Endothelial cell of umbilical vein (primary cell): Measurements from ENCODE around the gene ARRDC2. TPM values are rescaled to one million over a fixed set of nuclear protein-coding genes. Genes with fewer than 3 reads are reported as not detected.

Experiments
- BruUV-seq: library from RNA; stranded (reverse); fragments of 400-500 nt; replicated peaks from 2 replicates; lab custom pipeline; 2021; lab: Mats Ljungman, UMichigan
- CTCF ChIA-PET: fragments of 300-600, 350-600 bp; sonication (Branson Sonifier 250); formaldehyde crosslinking; loops from one replicate; lab custom pipeline; 2021; ENCODE audit warnings: antibody characterized with exemption, inconsistent platforms; lab: Charles Lee
- POLR2A ChIA-PET: fragments of 300-600, 350-600 bp; sonication (Branson Sonifier 250); formaldehyde crosslinking; loops from one replicate; lab custom pipeline; 2021; ENCODE audit warnings: antibody characterized with exemption, inconsistent platforms; lab: Charles Lee
- DNase-seq: peaks from one replicate; pipeline ENCODE4 v3.0.0-alpha.2; 2011; ENCODE audit warnings: low read depth, low spot score
- FAIRE-seq: peaks from 2 replicates; lab custom pipeline; 2011; peaks lifted over from hg19 to GRCh38; lab: Jason Lieb, UNC
- H2AFZ ChIP-seq: 2 replicates; pipeline ENCODE4 v1.6.0; 2012; ENCODE audit warnings: low read depth, low read length, control low read depth, inconsistent platforms
- H3K27ac ChIP-seq: 2 replicates; pipeline ENCODE4 v1.5.1; 2011; ENCODE audit warnings: low read depth, mild to moderate bottlenecking, control low read depth, low read length, moderate library complexity; ENCODE audit not compliant: insufficient read depth
- H3K27me3 ChIP-seq, 2 experiments: 2 replicates each; pipeline versions ENCODE4 v1.6.0 to v1.6.1; 2011; ENCODE audit warnings: low read length in 2 of 2, mixed read lengths in 1 of 2; ENCODE audit not compliant: control insufficient read depth in 2 of 2, insufficient read depth in 2 of 2
- H3K36me3 ChIP-seq, 2 experiments: 2 replicates in 1 of 2; 3 replicates in 1 of 2; pipeline ENCODE4 v1.5.1; 2011; ENCODE audit warnings: low read length in 2 of 2, mild to moderate bottlenecking in 1 of 2, moderate library complexity in 1 of 2; ENCODE audit not compliant: control insufficient read depth in 2 of 2, insufficient read depth in 2 of 2; ENCODE audit errors: extremely low read depth in 1 of 2
- H3K4me1 ChIP-seq: 3 replicates; pipeline ENCODE4 v1.5.1; 2011; ENCODE audit warnings: mild to moderate bottlenecking, low read length; ENCODE audit not compliant: control insufficient read depth, insufficient read depth; ENCODE audit errors: extremely low read depth
- H3K4me2 ChIP-seq: 2 replicates; pipeline ENCODE4 v1.6.1; 2011; ENCODE audit warnings: low read length, control low read depth, mixed read lengths; ENCODE audit not compliant: insufficient read depth
- H3K4me3 ChIP-seq, 3 experiments: fragments of 200-600 bp in 1 of 3; sonication (generic), shearing (Covaris generic) in 1 of 3; replicated peaks in 1 of 3; 2 replicates each; pipeline ENCODE4 v1.5.1; 2011 to 2016; ENCODE audit warnings: control low read depth in 3 of 3, low read length in 3 of 3, mild to moderate bottlenecking in 2 of 3, inconsistent platforms in 1 of 3, low read depth in 1 of 3, moderate library complexity in 1 of 3; ENCODE audit not compliant: insufficient read depth in 1 of 3
- H3K79me2 ChIP-seq: 2 replicates; pipeline ENCODE4 v1.6.0; 2012; ENCODE audit warnings: low read length, inconsistent platforms; ENCODE audit not compliant: control insufficient read depth, insufficient read depth
- H3K9ac ChIP-seq: replicated peaks from 2 replicates; pipeline ENCODE3; 2011; ENCODE audit warnings: low read length, control low read depth; ENCODE audit not compliant: insufficient read depth; ENCODE audit errors: extremely low read depth
- H3K9me1 ChIP-seq: replicated peaks from 3 replicates; pipeline ENCODE4 v1.6.0; 2011; ENCODE audit warnings: mild to moderate bottlenecking, low read length; ENCODE audit not compliant: control insufficient read depth, insufficient read depth; ENCODE audit errors: extremely low read depth
- H3K9me3 ChIP-seq: replicated peaks from 2 replicates; pipeline ENCODE4 v1.5.1; 2012; ENCODE audit warnings: low read length, inconsistent platforms; ENCODE audit not compliant: control insufficient read depth, insufficient read depth
- H4K20me1 ChIP-seq: replicated peaks from 2 replicates; pipeline ENCODE3; 2011; ENCODE audit warnings: mild to moderate bottlenecking, low read length; ENCODE audit not compliant: control insufficient read depth, insufficient read depth; ENCODE audit errors: extremely low read depth
- FOS ChIP-seq: IDR thresholded peaks from 2 replicates; pipeline ENCODE4 v1.6.1; 2011; ENCODE audit warnings: mild to moderate bottlenecking, low read length, moderate library complexity, borderline replicate concordance; ENCODE audit not compliant: insufficient read depth
- GATA2 ChIP-seq: IDR thresholded peaks from 2 replicates; pipeline ENCODE4 v1.7.0; 2011; ENCODE audit warnings: low read depth, mild to moderate bottlenecking, moderate library complexity, mixed read lengths, low read length; ENCODE audit not compliant: insufficient read length, insufficient read depth
- JUN ChIP-seq: IDR thresholded peaks from 2 replicates; pipeline ENCODE4 v1.6.1; 2011; ENCODE audit warnings: borderline replicate concordance, low read depth; ENCODE audit not compliant: insufficient read length, insufficient read depth
- MYC ChIP-seq: IDR thresholded peaks from one replicate; pipeline ENCODE4 v1.6.1; 2011; ENCODE audit warnings: mild to moderate bottlenecking, low read depth, low read length
- POLR2A ChIP-seq: IDR thresholded peaks from 2 replicates; pipeline ENCODE4 v1.6.1; 2012; ENCODE audit warnings: low read depth, mild to moderate bottlenecking, control low read depth, low read length
- dilution Hi-C: fragments of 300-500 bp; cut with MboI; formaldehyde crosslinking; loops from one replicate; pipeline ENCODE4 v1.15.0; 2019; ENCODE audit warnings: low sequenced_read_pairs; ENCODE audit not compliant: extremely low pct_ligation_motif_present
- intact Hi-C: fragments of 100-400 bp; cut with micrococcal nuclease; formaldehyde crosslinking; loops from one replicate; pipeline ENCODE4 v1.10.0; 2022
- polyA plus RNA-seq, 4 experiments: library from polyadenylated mRNA; depleted of rRNA in 3 of 4; stranded (reverse) in 3 of 4; unstranded in 1 of 4; fragments of >200 nt; gene quantifications; 2 replicates each; pipeline versions ENCODE4 v1.2.1 to v1.2.3, GENCODE V29; 2011 to 2012; ENCODE audit warnings: missing spikeins in 1 of 4
- total RNA-seq: library from RNA; stranded (reverse); gene quantifications from 2 replicates; pipeline ENCODE4 v1.2.3, GENCODE V29; 2021
- TF ChIP-seq, protein P1 (sequence below), 2 donors: IDR thresholded peaks; 1 replicate in 1 of 2; 2 replicates in 1 of 2; pipeline ENCODE4 v1.5.1; 2011; ENCODE audit warnings: low read length in 2 of 2, mild to moderate bottlenecking in 2 of 2, moderate library complexity in 2 of 2, control low read depth in 1 of 2, inconsistent platforms in 1 of 2, low read depth in 1 of 2; ENCODE audit not compliant: insufficient read depth in 1 of 2; ENCODE audit errors: extremely low read depth in 1 of 2
- TF ChIP-seq, protein P2 (sequence below): IDR thresholded peaks from 2 replicates; pipeline ENCODE4 v1.6.1; 2011; ENCODE audit not compliant: insufficient read depth, insufficient read length

Gene ARRDC2
- total and polyA plus RNA-seq, 2 donors (not counting 3 experiments of a cell fraction or from before 2014, with no cell fraction given) = 10.2 to 17.4 TPM

DNA sequence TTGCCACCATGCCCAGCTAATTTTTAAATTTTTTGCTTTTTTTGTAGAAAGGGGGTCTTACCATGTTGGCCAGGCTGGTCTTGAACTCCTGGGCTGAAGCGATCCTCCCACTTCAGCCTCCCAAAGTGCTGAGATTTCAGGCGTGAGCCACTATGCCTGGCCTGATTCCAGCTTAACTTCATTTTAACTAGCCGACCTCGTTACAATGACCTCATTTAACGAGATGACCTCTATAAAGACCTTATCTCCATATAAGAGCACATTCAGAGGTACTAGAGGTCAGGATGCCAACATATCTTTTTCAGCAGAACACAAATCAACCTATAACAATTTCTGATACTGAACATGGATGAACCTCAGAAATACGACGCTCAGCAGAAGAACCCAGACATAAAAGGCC is 30.5 kb upstream of the ARRDC2 start:
- no peak overlapping the region for H3K9ac ChIP-seq
- dilution Hi-C loops (no loop called here), intact Hi-C loops (no loop called here)
- ChIA-PET POLR2A (no interaction called here), CTCF (interaction anchor here (0.9 kb wide), 1 partner anchor 13 kb away, joined by 3 read pairs; no protein-coding TSS in a partner anchor)
- TF ChIP-seq, protein P1, sequence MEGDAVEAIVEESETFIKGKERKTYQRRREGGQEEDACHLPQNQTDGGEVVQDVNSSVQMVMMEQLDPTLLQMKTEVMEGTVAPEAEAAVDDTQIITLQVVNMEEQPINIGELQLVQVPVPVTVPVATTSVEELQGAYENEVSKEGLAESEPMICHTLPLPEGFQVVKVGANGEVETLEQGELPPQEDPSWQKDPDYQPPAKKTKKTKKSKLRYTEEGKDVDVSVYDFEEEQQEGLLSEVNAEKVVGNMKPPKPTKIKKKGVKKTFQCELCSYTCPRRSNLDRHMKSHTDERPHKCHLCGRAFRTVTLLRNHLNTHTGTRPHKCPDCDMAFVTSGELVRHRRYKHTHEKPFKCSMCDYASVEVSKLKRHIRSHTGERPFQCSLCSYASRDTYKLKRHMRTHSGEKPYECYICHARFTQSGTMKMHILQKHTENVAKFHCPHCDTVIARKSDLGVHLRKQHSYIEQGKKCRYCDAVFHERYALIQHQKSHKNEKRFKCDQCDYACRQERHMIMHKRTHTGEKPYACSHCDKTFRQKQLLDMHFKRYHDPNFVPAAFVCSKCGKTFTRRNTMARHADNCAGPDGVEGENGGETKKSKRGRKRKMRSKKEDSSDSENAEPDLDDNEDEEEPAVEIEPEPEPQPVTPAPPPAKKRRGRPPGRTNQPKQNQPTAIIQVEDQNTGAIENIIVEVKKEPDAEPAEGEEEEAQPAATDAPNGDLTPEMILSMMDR (IDR thresholded peaks at IDR 0.05; ENCODE audit: extremely low read depth in 1 of 2, insufficient read depth in 1 of 2, low read depth in 1 of 2, low read length in 2 of 2) = no peak
- TF ChIP-seq GATA2 = no peak
- no peak for TF ChIP-seq MYC
- TF ChIP-seq JUN = no peak
- TF ChIP-seq, protein P2, sequence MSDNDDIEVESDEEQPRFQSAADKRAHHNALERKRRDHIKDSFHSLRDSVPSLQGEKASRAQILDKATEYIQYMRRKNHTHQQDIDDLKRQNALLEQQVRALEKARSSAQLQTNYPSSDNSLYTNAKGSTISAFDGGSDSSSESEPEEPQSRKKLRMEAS = no peak
- no peak for TF ChIP-seq FOS
- no peak for TF ChIP-seq POLR2A
- DNase-seq (no peak), FAIRE-seq (no peak)
- H3K27me3 ChIP-seq = no peaks in the 10 kb centered on the region
- no peak overlapping the region for H2AFZ ChIP-seq
- no peaks in the 10 kb centered on the region for H3K9me1 ChIP-seq
- no peaks in the 10 kb centered on the region for H3K9me3 ChIP-seq
- H3K4me1 ChIP-seq = no peaks in the 10 kb centered on the region
- H3K4me2 ChIP-seq = no peak overlapping the region
- no peaks in the 10 kb centered on the region for H3K36me3 ChIP-seq
- H3K4me3 ChIP-seq = no peak overlapping the region
- no TSS peak for BruUV-seq
- H4K20me1 ChIP-seq = no peaks in the 10 kb centered on the region
- H3K27ac ChIP-seq = no peak overlapping the region
- H3K79me2 ChIP-seq = no peaks in the 10 kb centered on the region
